ENCODE data around the gene KLRC2. TPM values are rescaled to one million over a fixed set of nuclear protein-coding genes. Genes with fewer than 3 reads are reported as not detected.
A peak's percentile ranks its signal among the peaks of the same experiment; 100 is the strongest.

Gene KLRC2
- total RNA-seq, 1 experiment from 2014 or later = 7.5 TPM

- no peak for TF ChIP-seq CTCF (IDR thresholded peaks at IDR 0.05 in 2 of 3, conservative IDR thresholded peaks at IDR 0.05 in 1 of 3; ENCODE audit: borderline replicate concordance in 1 of 3, insufficient read depth in 1 of 3, low read depth in 2 of 3, low read length in 2 of 3)
- no peak for TF ChIP-seq EZH2phosphoT487 (IDR thresholded peaks at IDR 0.05; ENCODE audit: borderline replicate concordance)
- TF ChIP-seq JUND (IDR thresholded peaks at IDR 0.05) = no peak
- no peak for TF ChIP-seq TCF7L2 (IDR thresholded peaks at IDR 0.05; ENCODE audit: borderline replicate concordance, extremely low read depth, insufficient read depth, insufficient read length)
- TF ChIP-seq ZFX (IDR thresholded peaks at IDR 0.05) = no peak
- TF ChIP-seq, protein P1, sequence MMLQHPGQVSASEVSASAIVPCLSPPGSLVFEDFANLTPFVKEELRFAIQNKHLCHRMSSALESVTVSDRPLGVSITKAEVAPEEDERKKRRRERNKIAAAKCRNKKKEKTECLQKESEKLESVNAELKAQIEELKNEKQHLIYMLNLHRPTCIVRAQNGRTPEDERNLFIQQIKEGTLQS (IDR thresholded peaks at IDR 0.05) = no peak
- TF ChIP-seq, protein P2, sequence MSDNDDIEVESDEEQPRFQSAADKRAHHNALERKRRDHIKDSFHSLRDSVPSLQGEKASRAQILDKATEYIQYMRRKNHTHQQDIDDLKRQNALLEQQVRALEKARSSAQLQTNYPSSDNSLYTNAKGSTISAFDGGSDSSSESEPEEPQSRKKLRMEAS (IDR thresholded peaks at IDR 0.05) = no peak
- TF ChIP-seq SIN3A (IDR thresholded peaks at IDR 0.05; ENCODE audit: low read depth) = no peak
- no peak for TF ChIP-seq FOSL1 (IDR thresholded peaks at IDR 0.05; ENCODE audit: low read depth)
- no peak for TF ChIP-seq CBX3 (IDR thresholded peaks at IDR 0.05; ENCODE audit: low read depth)
- no peak for TF ChIP-seq ELF1 (IDR thresholded peaks at IDR 0.05; ENCODE audit: borderline replicate concordance, low read depth)
- no peak for TF ChIP-seq RAD21 (IDR thresholded peaks at IDR 0.05; ENCODE audit: low read depth)
These were observed 18.7 kb upstream of the KLRC2 start (continued) for GRCh38 chr12:10454531-10454930.

DNA sequence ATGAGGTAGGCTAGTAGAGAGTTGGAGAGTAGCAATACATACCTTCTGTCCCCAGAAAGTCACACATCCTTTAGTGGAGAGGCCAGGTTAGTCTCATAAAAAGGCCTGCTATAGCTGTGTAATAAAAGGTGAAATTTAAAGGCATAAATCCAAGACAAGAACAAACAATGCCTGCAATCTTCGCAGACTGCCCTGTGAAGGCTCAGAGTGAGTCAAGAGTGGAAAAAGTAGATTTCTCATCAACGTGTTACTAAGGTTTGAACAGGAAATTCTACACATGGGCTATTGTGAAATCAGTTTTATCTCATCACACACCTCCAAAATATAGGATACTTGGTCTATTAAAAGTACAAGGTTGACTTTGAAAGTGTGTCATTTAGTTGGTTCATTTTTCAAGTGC is 17.3 kb upstream of the KLRC2 start, which contains the start of gene KLRC1:
Gene KLRC1, minus strand, starts transcription at position 222 of the 400 bp plus-strand sequence. CDS start 2,221 bp downstream, outside the sequence.
- Histone ChIP-seq H3K79me2 (ENCODE audit: insufficient read depth, low read length) (no peaks in the 10 kb centered on the region), H3K4me1 (ENCODE audit: control insufficient read depth in 1 of 2, insufficient read depth in 2 of 2, low read length in 2 of 2) (no peaks in the 10 kb centered on the region), H4K20me1 (ENCODE audit: insufficient read depth) (no peaks in the 10 kb centered on the region), H3K9ac (ENCODE audit: low read length) (no peak within 1 kb of the TSS), H3K27ac (ENCODE audit: low read depth, low read length) (no peak within 1 kb of the TSS), H3K27me3 (ENCODE audit: insufficient read depth, low read length) (no peaks in the 10 kb centered on the region), H3K4me3 (replicated peaks in 1 of 2; ENCODE audit: low read depth in 1 of 2, low read length in 2 of 2) (no peak within 1 kb of the TSS), H3K9me2 (ENCODE audit: insufficient read depth) (no peaks in the 10 kb centered on the region), H3K4me2 (ENCODE audit: low read length) (no peak within 1 kb of the TSS), H2AFZ (ENCODE audit: low read depth, low read length, poor library complexity, severe bottlenecking) (peak within 1 kb of the TSS; percentile 40), H3K9me3 (ENCODE audit: control insufficient read depth in 1 of 2, insufficient read depth in 1 of 2, low read depth in 1 of 2, low read length in 2 of 2) (0 out of 4 replicates have a peak, but pooled peaks cover 4 to 6% of the 10 kb centered on the region in 2 experiments), H3K36me3 (ENCODE audit: control insufficient read depth in 1 of 2, insufficient read depth in 2 of 2, low read length in 2 of 2) (no peaks in the 10 kb centered on the region)
- DNase-seq (ENCODE audit: low read depth, low spot score) (no peak), ATAC-seq (no peak)
- intact Hi-C loops (cut with micrococcal nuclease) = loop anchor here (10.0 kb wide), 1 partner anchor 48 kb away; the partner anchor contains the start of gene KLRC4
- BruUV-seq (replicated peaks) = no TSS peak
- CTCF ChIA-PET = no interaction called here
- POLR2A ChIA-PET = no interaction called here
- RAD21 ChIA-PET (ENCODE audit: low non-redundant PET in 1 of 2, low total read pairs in 2 of 2, uncharacterized antibody in 2 of 2, unreplicated experiment in 2 of 2) = no interaction called here
- TF ChIP-seq EZH2 (IDR thresholded peaks at IDR 0.05) (no peak), SRF (IDR thresholded peaks at IDR 0.05; ENCODE audit: low read depth) (no peak), CTCF (IDR thresholded peaks at IDR 0.05 in 2 of 3, conservative IDR thresholded peaks at IDR 0.05 in 1 of 3; ENCODE audit: borderline replicate concordance in 1 of 3, insufficient read depth in 1 of 3, low read depth in 2 of 3, low read length in 2 of 3) (no peak), CEBPB (IDR thresholded peaks at IDR 0.05; ENCODE audit: low read depth) (no peak), POLR2A (IDR thresholded peaks at IDR 0.05; ENCODE audit: borderline replicate concordance, extremely low read depth, insufficient read depth, insufficient read length) (no peak), FOSL1 (IDR thresholded peaks at IDR 0.05; ENCODE audit: low read depth) (no peak), RAD21 (IDR thresholded peaks at IDR 0.05; ENCODE audit: low read depth) (no peak), YY1 (IDR thresholded peaks at IDR 0.05; ENCODE audit: extremely low read depth, insufficient replicate concordance, low read depth, low read length) (no peak), POLR2AphosphoS5 (IDR thresholded peaks at IDR 0.05; ENCODE audit: low read depth, low read length) (no peak), JUND (IDR thresholded peaks at IDR 0.05) (no peak)
- TF ChIP-seq, protein P3, sequence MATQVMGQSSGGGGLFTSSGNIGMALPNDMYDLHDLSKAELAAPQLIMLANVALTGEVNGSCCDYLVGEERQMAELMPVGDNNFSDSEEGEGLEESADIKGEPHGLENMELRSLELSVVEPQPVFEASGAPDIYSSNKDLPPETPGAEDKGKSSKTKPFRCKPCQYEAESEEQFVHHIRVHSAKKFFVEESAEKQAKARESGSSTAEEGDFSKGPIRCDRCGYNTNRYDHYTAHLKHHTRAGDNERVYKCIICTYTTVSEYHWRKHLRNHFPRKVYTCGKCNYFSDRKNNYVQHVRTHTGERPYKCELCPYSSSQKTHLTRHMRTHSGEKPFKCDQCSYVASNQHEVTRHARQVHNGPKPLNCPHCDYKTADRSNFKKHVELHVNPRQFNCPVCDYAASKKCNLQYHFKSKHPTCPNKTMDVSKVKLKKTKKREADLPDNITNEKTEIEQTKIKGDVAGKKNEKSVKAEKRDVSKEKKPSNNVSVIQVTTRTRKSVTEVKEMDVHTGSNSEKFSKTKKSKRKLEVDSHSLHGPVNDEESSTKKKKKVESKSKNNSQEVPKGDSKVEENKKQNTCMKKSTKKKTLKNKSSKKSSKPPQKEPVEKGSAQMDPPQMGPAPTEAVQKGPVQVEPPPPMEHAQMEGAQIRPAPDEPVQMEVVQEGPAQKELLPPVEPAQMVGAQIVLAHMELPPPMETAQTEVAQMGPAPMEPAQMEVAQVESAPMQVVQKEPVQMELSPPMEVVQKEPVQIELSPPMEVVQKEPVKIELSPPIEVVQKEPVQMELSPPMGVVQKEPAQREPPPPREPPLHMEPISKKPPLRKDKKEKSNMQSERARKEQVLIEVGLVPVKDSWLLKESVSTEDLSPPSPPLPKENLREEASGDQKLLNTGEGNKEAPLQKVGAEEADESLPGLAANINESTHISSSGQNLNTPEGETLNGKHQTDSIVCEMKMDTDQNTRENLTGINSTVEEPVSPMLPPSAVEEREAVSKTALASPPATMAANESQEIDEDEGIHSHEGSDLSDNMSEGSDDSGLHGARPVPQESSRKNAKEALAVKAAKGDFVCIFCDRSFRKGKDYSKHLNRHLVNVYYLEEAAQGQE (IDR thresholded peaks at IDR 0.05; ENCODE audit: low read depth) = no peak
